WERI-Rb-1 (cell line): ENCODE data around the gene LLCFC1.

Experiments
- DNase-seq: peaks from one replicate; pipeline ENCODE4 v3.0.0-alpha.2; 2020
- H3K27ac ChIP-seq: fragments of 250-450 bp; sonication (Bioruptor Pico); 2 replicates; pipeline ENCODE4 v1.5.1; 2020; ENCODE audit warnings: mild to moderate bottlenecking, moderate library complexity
- H3K27me3 ChIP-seq: fragments of 250-450 bp; sonication (Bioruptor Pico); 2 replicates; pipeline ENCODE4 v1.5.1; 2021; ENCODE audit warnings: mild to moderate bottlenecking, low read depth, moderate library complexity; ENCODE audit not compliant: insufficient read depth, severe bottlenecking
- H3K36me3 ChIP-seq: fragments of 250-450 bp; sonication (Bioruptor Pico); 2 replicates; pipeline ENCODE4 v1.5.1; 2020; ENCODE audit warnings: mild to moderate bottlenecking, moderate library complexity
- H3K4me3 ChIP-seq: 2 replicates; pipeline ENCODE4 v1.5.1; 2011; ENCODE audit warnings: low read depth, mild to moderate bottlenecking, control low read depth, low read length
- H3K9me3 ChIP-seq: fragments of 250-450 bp; sonication (Bioruptor Pico); 2 replicates; pipeline ENCODE4 v1.5.1; 2021; ENCODE audit warnings: mild to moderate bottlenecking, moderate library complexity; ENCODE audit not compliant: severe bottlenecking
- TF ChIP-seq, protein P1 (sequence below): IDR thresholded peaks from 2 replicates; pipeline ENCODE4 v1.5.1; 2011; ENCODE audit warnings: low read depth, mild to moderate bottlenecking, control low read depth, inconsistent platforms, low read length

The LLCFC1 gene

DNA sequence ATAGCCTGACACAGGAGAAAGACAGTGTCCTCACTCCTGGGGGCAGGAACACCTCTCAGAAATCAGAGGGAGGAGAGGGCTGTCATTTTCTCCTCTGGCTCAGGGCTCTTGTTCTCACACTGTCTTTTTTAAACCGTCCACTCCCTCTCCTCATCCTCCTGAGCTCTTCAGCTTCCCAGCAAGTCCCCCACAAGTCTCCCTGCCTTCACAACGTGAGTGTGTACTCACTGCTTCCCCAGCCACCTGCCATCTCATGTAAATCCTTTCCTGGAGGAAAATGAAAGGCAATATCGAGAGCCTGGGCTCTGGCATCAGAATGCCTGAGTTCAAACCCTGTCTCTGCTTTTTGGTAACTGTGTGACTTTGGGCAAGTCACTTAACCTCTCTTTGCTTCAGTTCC lies 5.7 kb downstream of the LLCFC1 start:
- Histone ChIP-seq H3K9me3 (no peaks in the 10 kb centered on the region), H3K27ac (peak overlapping the region; percentile 33), H3K4me3 (no peak overlapping the region), H3K27me3 (no peaks in the 10 kb centered on the region), H3K36me3 (no peaks in the 10 kb centered on the region)
- TF ChIP-seq, protein P1, sequence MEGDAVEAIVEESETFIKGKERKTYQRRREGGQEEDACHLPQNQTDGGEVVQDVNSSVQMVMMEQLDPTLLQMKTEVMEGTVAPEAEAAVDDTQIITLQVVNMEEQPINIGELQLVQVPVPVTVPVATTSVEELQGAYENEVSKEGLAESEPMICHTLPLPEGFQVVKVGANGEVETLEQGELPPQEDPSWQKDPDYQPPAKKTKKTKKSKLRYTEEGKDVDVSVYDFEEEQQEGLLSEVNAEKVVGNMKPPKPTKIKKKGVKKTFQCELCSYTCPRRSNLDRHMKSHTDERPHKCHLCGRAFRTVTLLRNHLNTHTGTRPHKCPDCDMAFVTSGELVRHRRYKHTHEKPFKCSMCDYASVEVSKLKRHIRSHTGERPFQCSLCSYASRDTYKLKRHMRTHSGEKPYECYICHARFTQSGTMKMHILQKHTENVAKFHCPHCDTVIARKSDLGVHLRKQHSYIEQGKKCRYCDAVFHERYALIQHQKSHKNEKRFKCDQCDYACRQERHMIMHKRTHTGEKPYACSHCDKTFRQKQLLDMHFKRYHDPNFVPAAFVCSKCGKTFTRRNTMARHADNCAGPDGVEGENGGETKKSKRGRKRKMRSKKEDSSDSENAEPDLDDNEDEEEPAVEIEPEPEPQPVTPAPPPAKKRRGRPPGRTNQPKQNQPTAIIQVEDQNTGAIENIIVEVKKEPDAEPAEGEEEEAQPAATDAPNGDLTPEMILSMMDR, result no peak
- DNase-seq, result no peak

DNA sequence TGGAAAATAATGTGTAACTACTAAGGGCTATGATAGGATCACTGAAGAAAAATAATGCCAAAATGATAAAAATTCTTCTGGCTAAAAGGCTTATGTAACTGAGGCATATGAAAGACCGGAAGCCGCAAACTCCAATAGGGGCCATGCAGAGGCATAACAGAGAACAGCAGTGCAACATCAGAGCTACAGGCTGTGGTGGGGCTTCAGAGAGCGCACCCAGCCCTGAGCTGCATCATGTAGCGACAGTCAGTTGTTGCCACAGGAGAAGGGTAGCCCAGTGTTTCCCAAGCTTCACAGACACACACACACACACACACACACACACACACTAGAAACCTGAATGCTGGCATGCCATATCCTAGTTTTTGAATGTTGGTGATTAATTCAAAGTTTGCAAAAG lies 9.3 kb downstream of the LLCFC1 start:
- DNase-seq, result no peak
- no peaks in the 10 kb centered on the region for H3K9me3 ChIP-seq
- H3K36me3 ChIP-seq, result peaks cover 2% of the 10 kb centered on the region; the same call in 1 of the 2 replicates
- no peak overlapping the region for H3K4me3 ChIP-seq
- TF ChIP-seq, protein P1, result no peak
- H3K27me3 ChIP-seq, result no peaks in the 10 kb centered on the region
- no peak overlapping the region for H3K27ac ChIP-seq

DNA sequence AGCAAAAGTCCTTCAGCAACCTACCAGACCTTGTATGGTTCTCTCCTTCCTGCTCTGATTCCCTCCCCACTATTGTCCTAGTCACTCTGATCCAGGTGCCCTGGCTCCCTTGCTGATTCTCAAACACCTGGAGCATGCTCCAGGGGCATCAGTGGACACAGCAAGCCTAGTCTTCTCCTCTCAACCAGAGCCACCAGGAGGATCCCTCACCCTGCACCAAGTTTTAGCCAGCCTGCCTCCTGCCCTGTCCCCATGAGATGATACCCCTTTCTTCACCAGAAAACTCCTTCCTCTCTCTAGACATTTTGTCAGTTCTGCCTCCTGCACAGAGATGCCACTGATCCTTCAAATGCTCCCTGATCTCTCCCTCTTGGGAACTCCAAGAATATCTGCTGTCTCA lies 11.0 kb downstream of the LLCFC1 start:
- Histone ChIP-seq H3K27me3 (no peaks in the 10 kb centered on the region), H3K4me3 (no peak overlapping the region), H3K36me3 (peaks cover 7% of the 10 kb centered on the region; the same call in 1 of the 2 replicates), H3K9me3 (no peaks in the 10 kb centered on the region), H3K27ac (no peak overlapping the region)
- TF ChIP-seq, protein P1, result no peak
- DNase-seq, result no peak

DNA sequence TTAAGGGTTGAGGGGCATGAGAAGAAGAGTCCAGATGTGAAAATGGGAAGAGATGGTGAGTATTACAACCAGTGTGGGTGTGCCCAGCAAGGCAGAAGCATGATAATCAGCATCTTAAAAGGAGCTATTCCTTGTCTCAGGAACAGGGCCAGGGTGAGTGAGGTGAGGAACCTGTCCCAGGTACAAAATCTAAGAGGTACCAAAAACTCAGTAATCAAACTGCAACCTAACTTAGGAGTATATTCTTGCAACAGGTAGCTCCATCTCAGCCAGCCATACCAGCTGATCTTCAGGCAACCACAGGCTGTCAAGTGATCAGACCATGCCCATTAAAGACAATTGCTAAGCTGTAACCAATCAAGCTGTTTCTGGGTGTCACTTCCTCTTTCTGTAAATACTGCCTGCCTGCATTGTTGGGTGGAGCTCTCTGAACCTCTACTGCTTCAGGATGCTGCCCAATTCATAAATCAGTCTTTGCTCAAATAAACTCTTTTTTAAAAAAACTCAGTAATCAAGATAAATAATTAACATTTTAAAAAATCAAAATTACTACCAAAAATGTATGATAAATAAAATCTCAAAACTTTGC lies 15.5 kb downstream of the LLCFC1 start:
- TF ChIP-seq, protein P1, result no peak
- Histone ChIP-seq H3K9me3 (no peaks in the 10 kb centered on the region), H3K36me3 (peaks cover 7% of the 10 kb centered on the region), H3K27ac (no peak overlapping the region), H3K27me3 (no peaks in the 10 kb centered on the region), H3K4me3 (no peak overlapping the region)
- DNase-seq, result no peak

DNA sequence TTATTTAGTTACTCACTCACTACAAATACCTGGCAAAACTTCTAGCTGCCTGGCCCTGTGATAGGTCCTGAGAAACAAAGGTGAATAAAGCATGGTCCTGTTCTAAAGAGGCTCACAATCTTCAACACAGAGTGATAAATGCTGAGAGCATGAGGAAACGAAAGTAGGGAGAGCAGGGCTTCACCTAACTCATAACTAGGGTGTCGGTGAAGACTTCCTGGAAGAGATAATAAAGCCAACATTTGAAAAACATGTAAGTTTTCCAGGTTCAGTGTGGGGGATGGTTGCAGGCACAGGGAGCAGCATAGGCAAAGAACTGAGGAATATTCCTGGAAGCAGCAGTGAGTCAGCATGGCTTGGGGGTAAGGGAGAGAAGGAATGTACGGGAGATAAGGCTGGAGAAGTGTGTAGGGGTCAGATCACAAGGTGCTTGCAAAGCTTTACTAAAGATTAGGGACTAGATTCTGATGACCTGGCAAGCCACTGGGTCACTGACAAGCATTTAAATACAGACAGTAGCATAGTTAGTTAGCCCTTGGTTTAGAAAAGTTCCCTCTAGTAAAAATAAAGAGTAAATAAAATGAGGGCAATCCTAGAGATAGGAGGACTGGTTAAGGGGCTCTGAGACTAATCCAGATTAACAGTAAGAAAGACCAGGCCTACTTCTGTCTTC lies 17.8 kb downstream of the LLCFC1 start:
- Histone ChIP-seq H3K27ac (0 out of 2 replicates have a peak overlapping the region, but pooled peaks have one; percentile 26), H3K9me3 (no peaks in the 10 kb centered on the region), H3K36me3 (peaks cover 7% of the 10 kb centered on the region), H3K27me3 (no peaks in the 10 kb centered on the region), H3K4me3 (no peak overlapping the region)
- TF ChIP-seq, protein P1, result no peak
- no peak for DNase-seq
